OCI-LY3 (cell line): Measurements from ENCODE around the gene PHF23.

Experiments used
- H2AFZ ChIP-seq: fragments of 200-600, 300-600 bp; shearing (Covaris generic); 2 replicates; pipeline ENCODE4 v1.6.0; 2014; ENCODE audit warnings: antibody characterized with exemption, low read depth, low read length
- H3K27ac ChIP-seq: fragments of 200-600, 300-600 bp; sonication (generic); 2 replicates; pipeline ENCODE4 v1.5.1; 2014; ENCODE audit warnings: mild to moderate bottlenecking, low read length, moderate library complexity, mixed read lengths
- H3K27me3 ChIP-seq: fragments of 200-600, 300-600 bp; sonication (generic); 2 replicates; pipeline ENCODE4 v1.6.1; 2014; ENCODE audit warnings: low read depth, low read length, mixed read lengths
- H3K36me3 ChIP-seq: fragments of 200-600, 300-600 bp; sonication (generic); replicated peaks from 2 replicates; pipeline ENCODE3; 2014; ENCODE audit warnings: low read depth, low read length, mixed read lengths
- H3K4me1 ChIP-seq: fragments of 300-600, 200-600 bp; sonication (generic); 2 replicates; pipeline ENCODE4 v1.6.1; 2014; ENCODE audit warnings: low read length, mixed read lengths
- H3K4me2 ChIP-seq: fragments of 200-600, 300-600 bp; sonication (generic); 2 replicates; pipeline ENCODE4 v1.6.1; 2014; ENCODE audit warnings: low read length, mixed read lengths
- H3K4me3 ChIP-seq: fragments of 300-600, 200-600 bp; sonication (generic); 2 replicates; pipeline ENCODE4 v1.5.1; 2014; ENCODE audit warnings: antibody characterized with exemption, mild to moderate bottlenecking, low read length, moderate library complexity
- H3K79me2 ChIP-seq: fragments of 300-600, 200-600 bp; shearing (Covaris generic); 2 replicates; pipeline ENCODE4 v1.6.1; 2014; ENCODE audit warnings: mild to moderate bottlenecking, low read length, mixed read lengths
- H3K9ac ChIP-seq: fragments of 300-600, 200-600 bp; shearing (Covaris generic); 2 replicates; pipeline ENCODE4 v1.6.0; 2014; ENCODE audit warnings: mild to moderate bottlenecking, low read length, moderate library complexity
- H3K9me3 ChIP-seq: fragments of 200-600, 300-600 bp; shearing (Covaris generic); 2 replicates; pipeline ENCODE4 v1.6.1; 2014; ENCODE audit warnings: low read length, mixed read lengths; ENCODE audit not compliant: insufficient read depth
- H4K20me1 ChIP-seq: fragments of 200-600, 300-600 bp; sonication (generic); 2 replicates; pipeline ENCODE4 v1.6.1; 2016; ENCODE audit warnings: low read length, mixed read lengths; ENCODE audit not compliant: insufficient read depth
- CTCF ChIP-seq: fragments of 200-600, 300-600 bp; sonication (generic); IDR thresholded peaks from 2 replicates; pipeline ENCODE4 v1.5.1; 2014; ENCODE audit warnings: antibody characterized with exemption, low read length, low read depth
- EZH2phosphoT487 ChIP-seq: fragments of 200-600 bp; shearing (Covaris generic); IDR thresholded peaks from 2 replicates; pipeline ENCODE4 v1.6.1; 2018; ENCODE audit warnings: antibody characterized with exemption, mixed run types, low read depth

PHF23 gene

GRCh38 chr17:7226721-7227710 lies 12.2 kb downstream of the PHF23 start:
- TF ChIP-seq EZH2phosphoT487, result no peak
- peaks cover 1% of the 10 kb centered on the region; the same call in 1 of the 2 replicates for H4K20me1 ChIP-seq
- no peak overlapping the region for H3K4me2 ChIP-seq
- H3K4me3 ChIP-seq, result no peak overlapping the region
- no peak overlapping the region for H2AFZ ChIP-seq
- no peaks in the 10 kb centered on the region for H3K9me3 ChIP-seq
- no peaks in the 10 kb centered on the region for H3K4me1 ChIP-seq
- H3K79me2 ChIP-seq, result peaks cover 10% of the 10 kb centered on the region
- H3K36me3 ChIP-seq, result peaks cover 7% of the 10 kb centered on the region
- no peak overlapping the region for H3K9ac ChIP-seq
- H3K27ac ChIP-seq, result no peak overlapping the region
- H3K27me3 ChIP-seq, result no peaks in the 10 kb centered on the region

DNA sequence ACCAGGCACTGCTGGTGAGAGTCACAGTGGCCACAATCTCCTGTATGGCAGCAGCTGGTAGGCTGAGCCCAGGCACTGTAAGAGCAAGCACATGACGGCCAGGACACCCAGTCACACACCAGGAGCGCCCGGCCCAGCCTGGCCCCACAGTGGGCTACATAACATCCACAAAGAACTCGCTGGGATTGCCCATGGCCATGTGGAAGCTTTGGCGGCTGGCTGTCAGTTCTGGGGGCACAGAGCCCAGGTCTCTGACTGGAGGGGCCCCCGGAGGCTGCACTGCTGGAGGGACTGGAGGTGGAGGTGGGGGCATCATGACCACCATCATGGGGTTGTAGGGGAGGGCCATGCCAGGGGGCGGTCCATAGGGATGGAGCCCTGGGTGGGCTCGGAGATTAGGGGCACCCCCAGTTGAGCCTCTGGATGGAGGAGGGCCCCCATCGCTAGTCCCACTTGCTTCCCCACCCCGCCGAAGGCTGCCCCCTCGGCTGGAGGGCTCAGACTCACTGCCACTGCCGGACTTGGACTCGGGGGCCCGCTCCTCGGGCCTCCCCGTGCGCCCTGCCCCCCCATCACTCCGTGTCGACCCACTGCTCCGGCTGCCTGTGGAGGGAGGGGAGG lies 13.4 kb downstream of the PHF23 start:
- H3K36me3 ChIP-seq, result peaks cover 7% of the 10 kb centered on the region
- no peaks in the 10 kb centered on the region for H3K9me3 ChIP-seq
- H4K20me1 ChIP-seq, result no peaks in the 10 kb centered on the region
- no peaks in the 10 kb centered on the region for H3K27me3 ChIP-seq
- H3K27ac ChIP-seq, result no peak overlapping the region
- H3K9ac ChIP-seq, result no peak overlapping the region
- no peaks in the 10 kb centered on the region; the same call in 1 of the 2 replicates for H3K4me1 ChIP-seq
- no peak overlapping the region for H3K4me2 ChIP-seq
- TF ChIP-seq CTCF, result no peak
- no peak for TF ChIP-seq EZH2phosphoT487
- H3K4me3 ChIP-seq, result no peak overlapping the region
- peaks cover 3% of the 10 kb centered on the region; the same call in 1 of the 2 replicates for H3K79me2 ChIP-seq
- H2AFZ ChIP-seq, result no peak overlapping the region

GRCh38 chr17:7224661-7225111 lies 14.6 kb downstream of the PHF23 start:
- H3K9me3 ChIP-seq, result no peaks in the 10 kb centered on the region
- peaks cover 4% of the 10 kb centered on the region for H3K4me1 ChIP-seq
- no peak overlapping the region for H3K9ac ChIP-seq
- no peaks in the 10 kb centered on the region for H4K20me1 ChIP-seq
- no peak overlapping the region for H3K27ac ChIP-seq
- H3K79me2 ChIP-seq, result 0 out of 2 replicates have a peak, but pooled peaks cover 4% of the 10 kb centered on the region
- no peak overlapping the region for H3K4me2 ChIP-seq
- no peak overlapping the region for H2AFZ ChIP-seq
- no peak overlapping the region for H3K4me3 ChIP-seq
- peaks cover 7% of the 10 kb centered on the region for H3K36me3 ChIP-seq
- no peak for TF ChIP-seq CTCF
- TF ChIP-seq EZH2phosphoT487, result no peak
- H3K27me3 ChIP-seq, result no peaks in the 10 kb centered on the region

DNA sequence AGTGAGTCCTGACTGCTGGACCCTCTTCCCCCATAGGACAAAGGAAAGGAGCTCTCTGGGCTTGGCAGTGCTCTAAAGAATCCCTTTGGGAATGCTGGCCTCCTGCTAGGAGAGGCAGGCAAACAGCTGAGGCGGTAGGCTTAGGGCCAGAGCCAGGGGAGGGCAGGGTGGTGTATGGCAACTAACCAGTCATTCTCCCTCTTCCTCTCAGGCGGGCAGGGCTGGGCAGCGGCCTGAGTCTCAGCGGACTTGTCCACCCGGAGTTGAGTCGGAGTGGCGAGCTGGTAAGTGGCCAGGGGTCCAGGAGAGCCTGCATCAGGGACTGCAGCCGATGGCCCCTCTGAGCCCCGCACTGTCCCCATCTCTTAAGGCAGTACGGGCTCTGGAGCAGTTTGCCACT lies 15.1 kb downstream of the PHF23 start:
- Histone ChIP-seq H3K9me3 (no peaks in the 10 kb centered on the region), H3K4me1 (peaks cover 9% of the 10 kb centered on the region), H4K20me1 (no peaks in the 10 kb centered on the region), H3K9ac (no peak overlapping the region), H3K27me3 (no peaks in the 10 kb centered on the region), H3K4me3 (no peak overlapping the region), H3K79me2 (0 out of 2 replicates have a peak, but pooled peaks cover 4% of the 10 kb centered on the region), H3K27ac (no peak overlapping the region), H3K4me2 (no peak overlapping the region), H2AFZ (no peak overlapping the region), H3K36me3 (peaks cover 7% of the 10 kb centered on the region)
- TF ChIP-seq EZH2phosphoT487 (no peak), CTCF (no peak)
